Mesenteric fat pad (tissue), 1 donor: ENCODE measurements around the gene SLC25A29. TPM values are rescaled to one million over a fixed set of nuclear protein-coding genes. Genes with fewer than 3 reads are reported as not detected.

Experiments used
- DNase-seq: peaks from one replicate; pipeline ENCODE4 v3.0.0-alpha.2; 2020; ENCODE audit warnings: low spot score
- total RNA-seq: library from RNA; stranded (reverse); fragmentation: NEBNext Ultra II Directional; extraction: Animal tissue kit (Norgen Biotek cat#: 25700); gene quantifications from one replicate; pipeline ENCODE4 v1.2.1, GENCODE V29; 2021
- donor health status: DM: yes; HTN: yes; CAD: no.

Gene SLC25A29
- total RNA-seq, 1 donor from 2014 or later = 20.0 TPM

DNA sequence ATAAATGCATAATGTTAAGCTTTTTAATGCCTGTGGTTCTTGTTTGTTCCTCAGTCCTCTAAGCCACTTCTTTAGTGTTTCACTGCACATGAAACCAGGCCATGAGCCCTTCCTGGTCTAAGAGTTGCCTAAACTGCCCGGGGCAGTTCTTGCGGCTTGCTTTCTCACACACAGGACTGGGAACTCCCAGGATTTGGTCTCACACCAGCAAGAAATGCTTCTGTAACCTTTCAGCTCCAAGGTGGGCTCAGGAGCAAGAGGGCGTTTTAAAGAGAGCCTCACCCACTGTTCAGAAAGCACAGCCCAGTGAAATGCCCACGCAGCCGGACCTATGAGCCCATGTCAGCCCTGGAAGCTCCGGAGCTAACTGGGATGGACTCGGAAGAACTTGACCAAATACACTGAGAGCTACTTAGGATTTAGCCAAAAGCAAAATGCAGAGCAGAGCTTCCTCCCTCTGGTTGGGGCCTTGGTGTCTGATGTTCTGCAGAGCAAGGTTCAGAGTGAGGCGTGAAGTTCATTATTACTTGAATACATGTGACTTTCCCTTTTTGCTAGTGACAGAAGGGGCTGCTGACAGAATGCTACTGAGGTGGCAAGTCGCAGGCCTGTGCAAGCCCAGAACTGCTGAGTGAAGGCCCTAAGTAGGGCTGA, 23.4 kb downstream of the SLC25A29 start:
- peak; percentile 53 for DNase-seq

DNA sequence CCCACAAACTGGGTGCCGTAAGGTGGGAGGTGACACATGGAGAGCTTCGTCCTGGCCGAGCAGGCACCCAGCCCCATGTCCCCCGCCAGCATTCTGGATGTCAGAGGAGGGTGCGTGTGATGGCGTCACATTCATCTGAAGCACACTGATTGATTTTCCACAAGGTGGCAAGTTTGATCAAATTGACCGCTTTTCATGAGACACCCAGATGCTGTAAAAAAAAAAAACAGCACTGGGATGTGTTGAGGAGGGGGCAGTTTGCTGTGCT, 24.2 kb downstream of the SLC25A29 start:
- peak; percentile 71 for DNase-seq

DNA sequence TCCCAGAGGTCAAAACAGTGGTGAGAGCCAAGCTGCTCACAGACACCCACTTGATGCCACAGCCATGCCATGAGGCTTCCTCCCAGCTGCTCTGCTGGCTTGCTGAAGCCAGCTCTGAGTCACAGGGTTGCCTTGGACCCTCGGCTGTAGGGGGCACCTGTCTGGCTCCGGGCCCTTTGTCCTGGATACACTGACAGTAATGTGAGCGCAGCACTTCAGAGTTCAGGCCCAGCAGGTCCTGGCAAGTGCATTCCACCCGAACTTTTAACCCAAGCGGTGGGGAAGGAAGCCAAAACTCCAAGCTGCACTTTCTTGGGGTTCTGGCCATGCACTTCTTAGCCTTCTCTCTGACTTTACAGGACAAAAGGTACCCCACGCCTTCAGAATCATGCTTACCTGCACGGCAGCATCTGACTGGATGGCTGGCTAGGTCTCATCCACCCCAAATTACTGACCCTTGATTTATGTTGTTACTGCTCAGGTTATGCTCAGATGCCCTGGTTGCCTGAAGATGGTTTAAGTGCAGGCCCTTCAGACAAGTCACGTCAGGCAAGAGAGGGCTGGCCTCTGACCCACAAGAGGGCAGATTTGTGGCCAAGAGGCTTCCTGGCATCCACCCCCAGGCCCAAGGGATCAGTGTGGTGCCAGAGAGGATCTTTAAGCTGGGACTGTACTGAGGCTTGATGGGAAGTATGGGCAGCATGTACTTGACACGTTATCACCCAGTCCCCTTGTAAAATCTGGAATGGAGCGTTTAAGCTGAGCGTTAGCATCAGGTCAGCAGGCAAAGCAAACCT, 24.8 kb downstream of the SLC25A29 start:
- DNase-seq = peak; percentile 74

DNA sequence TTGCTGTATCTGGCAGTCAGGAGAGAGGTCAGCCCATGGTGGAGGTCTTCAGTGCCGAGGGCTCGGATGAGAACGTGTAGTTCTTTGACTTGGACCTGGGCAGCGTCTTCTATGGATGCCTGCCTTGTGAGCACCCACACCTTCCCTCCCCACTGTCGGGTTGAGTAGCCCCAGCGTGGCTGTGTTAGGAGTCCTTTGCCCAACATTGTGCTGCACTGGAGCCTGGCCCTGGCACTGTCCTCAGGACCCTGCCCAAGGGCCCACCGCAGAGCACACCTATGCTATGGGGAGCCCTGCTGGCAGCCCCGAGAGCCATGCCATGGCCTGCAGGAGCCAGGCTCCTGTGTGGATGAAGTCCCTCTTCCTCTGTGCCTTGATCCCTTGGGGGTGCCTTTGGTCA, 26.7 kb downstream of the SLC25A29 start:
- no peak for DNase-seq

DNA sequence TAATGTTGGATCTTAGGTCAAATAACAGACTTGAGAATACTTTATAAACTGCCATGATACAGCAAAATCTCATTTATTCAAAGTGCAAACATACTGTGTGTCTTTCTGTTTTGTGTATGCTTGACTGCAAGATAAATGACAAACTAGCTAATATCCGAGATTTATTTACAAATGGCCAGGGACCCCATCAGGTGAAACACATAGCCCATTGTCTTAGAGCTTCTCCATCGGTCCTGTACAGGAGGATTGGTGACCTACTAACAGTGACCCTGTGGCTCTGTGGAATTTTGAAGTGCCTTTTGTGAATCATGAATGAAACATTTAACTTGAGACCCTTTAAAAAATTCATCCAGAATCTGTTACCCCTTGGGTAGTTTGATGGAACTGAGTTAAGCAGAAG, 27.1 kb downstream of the SLC25A29 start:
- no peak for DNase-seq

DNA sequence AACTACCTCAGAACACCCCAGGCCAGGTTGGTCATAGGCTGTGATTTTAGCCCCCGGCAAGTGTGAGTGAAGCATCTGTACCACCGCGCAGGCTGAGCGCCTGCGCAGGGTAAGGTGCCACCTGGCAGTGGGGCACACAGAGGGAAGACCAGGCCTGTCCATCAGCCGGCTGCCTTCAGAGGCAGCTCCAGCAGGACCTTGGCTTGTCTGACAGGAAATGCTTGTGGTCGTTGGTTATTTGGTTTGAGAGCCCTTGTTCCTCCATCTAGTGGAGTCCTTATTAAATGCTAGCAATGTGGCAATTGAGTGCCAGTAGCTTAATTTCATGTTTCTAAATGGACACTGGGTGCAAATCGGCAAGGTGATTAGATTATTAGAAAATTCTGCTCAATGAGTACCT, 27.5 kb downstream of the SLC25A29 start:
- DNase-seq = no peak

DNA sequence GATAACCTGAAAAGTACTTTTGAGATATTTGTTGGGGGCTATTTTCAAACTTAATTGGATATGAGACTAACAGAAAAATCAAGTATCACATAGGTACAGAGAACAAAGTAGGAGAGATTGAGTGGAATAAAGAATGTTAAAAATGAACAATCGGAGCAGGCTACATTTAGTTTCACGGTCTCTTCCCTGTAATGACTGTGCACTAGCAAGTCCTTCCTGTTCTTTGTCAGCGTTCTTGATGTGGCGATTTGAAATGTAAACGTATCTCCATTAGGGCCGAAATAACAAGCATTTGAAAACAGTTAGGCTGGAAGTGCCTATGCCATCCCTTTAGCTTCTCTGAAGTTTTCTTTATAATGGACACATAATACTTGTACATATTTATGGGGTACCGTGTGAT, 31.0 kb downstream of the SLC25A29 start:
- DNase-seq = no peak

DNA sequence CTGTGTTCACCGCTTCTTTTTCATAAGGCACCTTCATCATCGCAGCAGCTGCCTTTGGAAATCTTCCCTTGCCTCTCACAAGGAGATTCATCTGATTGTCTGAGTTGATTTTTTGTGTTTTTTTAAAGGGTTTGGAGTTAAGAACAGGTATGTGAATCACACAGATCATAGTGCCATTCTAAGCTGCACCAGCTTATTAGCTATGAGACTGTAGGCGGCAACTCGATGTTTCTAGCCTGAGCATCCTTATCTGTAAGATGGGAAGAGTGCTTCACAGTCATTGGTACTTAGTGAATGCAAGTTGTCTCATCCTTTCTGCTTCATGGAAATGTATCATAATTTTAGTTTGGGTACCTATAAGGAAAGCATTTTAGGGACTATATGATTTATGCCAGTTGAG, 32.0 kb downstream of the SLC25A29 start:
- no peak for DNase-seq

DNA sequence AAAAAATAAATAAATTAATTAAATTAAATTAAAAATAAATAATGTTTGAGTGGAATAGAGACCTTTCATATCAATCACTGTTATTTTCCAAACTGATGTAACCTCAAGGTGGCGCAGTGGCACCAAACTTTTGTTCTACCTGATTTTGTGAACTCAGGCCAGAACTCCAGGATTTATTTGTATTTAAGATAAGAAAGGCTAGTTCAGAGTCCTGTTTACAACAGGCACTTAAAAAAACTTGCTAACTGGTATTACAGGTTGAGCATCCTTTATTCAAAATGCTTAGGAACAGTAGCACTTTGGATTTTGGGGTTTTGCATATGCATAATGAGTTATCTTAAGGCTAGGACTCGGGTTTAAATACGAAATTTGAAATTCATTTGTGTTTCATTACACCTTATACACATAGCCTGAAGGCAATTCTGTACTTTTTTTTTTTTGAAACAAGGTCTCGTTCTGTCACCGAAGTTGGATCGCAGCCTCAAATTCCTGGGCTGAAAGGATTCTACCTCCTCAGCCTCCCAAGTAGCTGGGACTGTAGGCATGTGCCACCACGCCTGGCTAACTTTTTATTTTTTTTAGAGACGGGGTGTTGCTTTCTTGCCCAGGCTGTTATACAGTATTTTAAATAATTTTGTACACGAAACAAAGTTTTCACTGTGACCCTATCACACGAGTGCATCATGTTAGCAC, 34.9 kb downstream of the SLC25A29 start:
- DNase-seq = no peak

DNA sequence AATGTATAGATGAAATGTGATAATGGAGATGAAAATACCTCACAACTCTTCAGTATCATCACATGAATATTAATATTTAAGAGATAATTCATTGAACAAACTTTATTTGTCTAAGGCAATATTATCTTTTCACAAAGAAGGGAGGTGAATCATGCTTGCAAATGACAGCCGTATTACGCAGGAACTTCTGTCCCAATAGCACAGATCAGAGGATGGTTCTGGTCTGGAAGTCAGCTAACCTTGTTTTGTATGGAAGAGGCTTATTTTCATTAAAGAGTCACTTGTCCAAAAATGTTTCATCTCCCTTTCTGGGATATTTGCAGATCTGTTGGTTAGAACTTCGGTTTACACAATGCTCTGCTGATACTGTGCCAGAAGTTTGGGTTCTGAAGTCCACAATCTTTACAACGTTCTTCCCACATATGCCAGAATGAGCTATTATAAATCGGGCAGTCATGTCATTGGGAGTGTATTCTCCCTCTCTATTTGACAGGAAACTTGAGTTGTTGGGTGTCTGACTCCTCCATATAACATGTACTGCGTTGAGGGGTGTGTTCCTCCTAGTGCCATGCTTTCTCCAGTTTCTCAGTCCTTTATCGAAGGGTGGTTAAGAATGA, 37.5 kb downstream of the SLC25A29 start:
- no peak for DNase-seq

DNA sequence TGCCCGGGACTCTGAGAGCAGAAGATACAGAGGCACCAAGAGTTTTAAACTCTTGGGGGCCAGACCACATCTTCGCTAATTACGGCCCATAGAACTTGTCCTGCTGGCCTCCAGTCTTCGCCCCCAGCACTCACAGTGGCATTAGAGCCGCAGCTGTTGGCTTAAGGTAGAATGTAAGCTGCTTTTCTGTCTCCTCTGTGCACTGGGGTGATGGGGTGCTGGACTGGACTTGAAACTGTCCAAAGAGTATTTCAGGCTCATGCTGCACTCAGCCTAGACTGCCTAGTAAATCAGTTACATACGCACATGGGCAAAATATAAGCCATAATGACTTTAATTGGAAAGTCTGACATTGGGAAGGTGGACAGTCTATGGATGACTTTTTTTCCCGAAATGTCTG, 38.3 kb downstream of the SLC25A29 start:
- DNase-seq = no peak

DNA sequence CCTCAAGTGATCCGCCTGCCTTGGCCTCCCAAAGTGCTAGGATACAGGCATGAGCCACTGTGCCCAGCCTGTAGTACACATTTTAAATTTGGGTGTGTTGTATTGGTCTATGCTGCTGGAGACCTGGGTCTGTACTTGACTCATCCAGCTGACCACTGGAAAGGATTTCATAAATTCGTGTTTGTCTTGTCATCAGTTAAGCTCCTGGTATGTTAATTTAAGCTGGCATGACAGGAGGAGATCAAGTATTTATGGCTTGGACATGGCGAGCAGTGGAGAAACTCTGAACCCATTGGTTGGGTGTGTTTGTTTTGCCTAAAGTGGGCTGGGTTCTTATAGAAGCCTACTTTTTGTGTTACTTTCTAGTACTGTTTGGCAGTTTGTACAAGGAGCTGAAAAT, 43.1 kb downstream of the SLC25A29 start:
- DNase-seq = no peak

DNA sequence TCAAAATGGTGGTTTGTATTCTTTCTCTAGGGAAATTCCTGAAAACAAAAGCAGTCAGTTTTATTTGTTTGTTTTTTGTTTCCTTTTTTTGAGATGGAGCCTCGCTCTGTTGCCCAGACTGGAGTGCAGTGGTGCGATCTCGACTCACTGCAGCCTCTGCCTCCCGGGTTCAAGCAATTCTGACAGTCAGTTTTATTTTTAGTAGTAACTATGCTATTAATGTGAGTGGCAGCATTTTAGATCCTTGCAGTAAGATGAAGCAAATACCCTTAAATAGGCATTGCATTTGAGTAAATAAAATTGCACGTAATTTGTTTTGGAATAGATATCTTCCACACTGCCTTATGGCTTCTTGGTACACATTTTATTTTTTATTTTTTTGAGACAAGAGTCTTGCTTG, 43.7 kb downstream of the SLC25A29 start:
- no peak for DNase-seq

DNA sequence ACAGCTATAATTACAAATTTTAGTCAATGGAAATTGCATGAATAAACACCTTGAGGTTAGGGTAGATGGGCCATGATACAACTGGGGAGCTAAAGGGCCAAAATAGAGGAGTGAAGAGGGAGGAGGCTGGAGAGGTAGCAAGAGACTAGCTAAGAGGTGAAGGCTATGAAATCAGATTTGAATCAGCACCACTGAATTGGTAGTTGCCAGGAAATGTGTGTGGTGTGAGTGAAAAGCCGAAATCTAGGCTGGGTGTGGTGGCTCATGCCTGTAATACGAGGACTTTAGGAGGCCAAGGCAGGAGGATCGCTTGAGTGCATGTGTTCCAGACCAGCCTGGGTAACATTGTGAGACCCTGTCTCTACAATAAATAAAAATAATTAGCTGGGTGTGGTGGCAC, 44.6 kb downstream of the SLC25A29 start:
- DNase-seq = no peak

DNA sequence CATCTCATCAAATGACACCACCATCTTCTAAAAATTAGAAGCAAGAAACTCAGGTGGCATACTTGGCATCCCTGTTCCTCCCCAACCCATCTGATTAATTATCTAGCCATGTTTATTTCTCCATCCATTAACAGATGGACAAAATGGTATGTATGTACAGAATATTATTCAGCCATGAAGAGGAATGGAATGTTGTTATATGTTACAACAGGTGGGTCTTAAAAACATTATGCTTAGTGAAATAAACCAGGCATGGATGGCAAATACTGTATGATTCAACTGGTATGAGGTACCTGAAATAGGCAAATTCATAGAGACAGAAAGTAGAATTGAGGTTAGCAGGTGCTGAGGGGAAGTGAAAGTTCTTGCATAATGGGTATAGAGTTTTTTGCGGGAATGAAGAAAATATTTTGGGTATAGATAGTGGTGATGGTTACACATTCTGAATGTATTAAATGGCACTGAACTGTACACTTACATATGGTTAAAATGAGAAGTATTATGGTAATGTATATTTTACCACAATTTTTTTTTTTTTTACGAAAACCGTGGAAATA, 49.8 kb downstream of the SLC25A29 start:
- DNase-seq = no peak

DNA sequence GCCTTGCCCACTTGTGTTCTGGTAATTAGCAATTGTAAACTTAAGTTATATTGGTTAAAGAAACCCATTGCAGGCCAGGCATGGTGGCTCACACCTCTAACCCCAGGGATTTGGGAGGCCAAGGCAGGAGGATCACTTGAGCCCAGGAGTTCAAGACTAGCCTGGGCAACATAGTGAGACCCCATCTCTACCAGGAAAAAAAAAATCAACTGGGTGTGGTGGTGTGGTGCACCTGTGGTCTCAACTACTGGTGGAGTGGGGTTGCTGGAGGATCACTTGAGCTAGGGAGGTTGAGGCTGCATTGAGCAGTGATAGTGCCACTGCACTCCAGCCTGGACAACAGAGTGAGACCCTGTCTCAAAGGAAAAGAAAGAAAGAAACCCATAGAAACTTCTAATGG, 53.6 kb downstream of the SLC25A29 start:
- DNase-seq = no peak

DNA sequence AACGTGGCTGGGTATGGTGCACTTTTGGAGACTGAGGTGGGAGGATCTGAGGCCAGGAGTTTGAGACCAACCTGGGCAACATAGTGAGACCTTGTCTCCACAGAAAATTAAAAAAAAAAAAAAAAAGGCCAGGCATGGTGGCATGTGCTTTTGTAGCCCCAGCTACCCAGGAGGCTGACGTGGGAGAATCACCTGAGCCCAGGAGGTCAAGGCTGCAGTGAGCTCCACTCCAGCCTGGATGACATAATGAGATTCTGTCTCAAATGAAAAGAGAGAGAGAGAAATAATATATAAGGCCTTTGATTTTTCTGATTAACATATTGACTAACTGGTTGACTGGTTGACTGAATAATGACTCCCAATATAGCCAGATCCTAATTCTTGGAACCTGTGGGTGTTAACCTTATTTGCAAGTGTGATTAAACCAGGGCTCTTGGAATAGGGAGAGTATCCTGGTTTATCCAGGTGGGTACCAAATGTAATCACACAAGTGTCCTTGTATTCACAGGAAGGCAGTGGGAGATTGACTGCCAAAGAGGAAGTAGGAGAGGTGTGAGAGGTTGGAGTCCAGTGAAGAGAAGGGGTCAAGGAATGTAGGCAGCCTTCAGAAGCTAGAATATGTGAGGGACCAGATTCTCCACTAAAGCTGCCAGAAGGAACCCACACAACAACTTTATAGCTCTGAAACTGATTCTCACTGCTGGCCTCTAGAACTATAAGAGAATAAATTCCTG, 55.3 kb downstream of the SLC25A29 start:
- DNase-seq = no peak

DNA sequence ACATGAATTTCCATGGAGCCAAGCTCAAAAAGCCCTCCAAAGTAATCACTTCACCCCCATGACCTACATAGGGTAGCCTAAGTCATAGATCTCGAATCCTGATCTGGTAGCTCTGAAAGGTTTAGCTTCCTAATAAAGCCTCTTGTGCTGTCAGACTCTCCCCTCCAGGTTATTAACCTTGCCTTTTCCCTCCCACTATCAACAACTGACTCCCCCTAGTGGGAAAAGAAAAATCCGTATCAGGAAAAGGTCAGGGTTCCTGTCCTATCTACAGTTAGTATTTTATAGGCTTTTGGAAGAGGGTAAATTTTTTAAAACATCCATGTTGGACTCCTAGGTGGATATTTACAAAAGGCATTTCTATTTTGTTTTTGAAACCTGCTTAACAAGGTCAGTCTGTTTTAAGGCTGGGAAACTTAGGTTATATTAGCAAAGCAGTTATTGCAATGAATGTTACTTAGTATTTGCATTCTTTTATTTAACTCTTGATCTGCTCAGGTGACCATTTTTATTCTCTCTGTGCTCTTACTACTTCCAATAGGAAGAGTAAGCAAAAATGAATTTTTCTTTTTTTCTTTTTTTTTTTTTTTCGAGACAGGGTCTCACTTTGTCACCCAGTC, 59.3 kb downstream of the SLC25A29 start:
- DNase-seq = no peak

DNA sequence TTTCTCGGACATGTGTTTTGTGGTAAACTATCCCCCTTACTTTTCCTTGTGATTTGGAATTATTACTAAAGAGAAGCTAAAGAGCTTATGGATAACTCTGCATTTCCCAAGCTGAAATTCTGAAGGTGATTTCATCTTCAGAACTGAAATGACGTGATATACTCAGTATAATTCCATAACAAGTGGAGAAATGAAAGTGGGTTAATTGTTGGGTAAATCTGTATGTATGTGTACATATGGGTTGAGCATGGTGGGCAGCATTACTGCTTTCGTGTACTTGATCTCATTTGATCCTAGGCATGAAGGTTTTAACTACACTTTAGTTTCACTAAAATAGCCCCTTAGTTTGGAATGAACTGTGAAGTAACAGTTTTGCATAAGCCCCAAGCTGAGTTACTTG, 63.2 kb downstream of the SLC25A29 start:
- DNase-seq = no peak

DNA sequence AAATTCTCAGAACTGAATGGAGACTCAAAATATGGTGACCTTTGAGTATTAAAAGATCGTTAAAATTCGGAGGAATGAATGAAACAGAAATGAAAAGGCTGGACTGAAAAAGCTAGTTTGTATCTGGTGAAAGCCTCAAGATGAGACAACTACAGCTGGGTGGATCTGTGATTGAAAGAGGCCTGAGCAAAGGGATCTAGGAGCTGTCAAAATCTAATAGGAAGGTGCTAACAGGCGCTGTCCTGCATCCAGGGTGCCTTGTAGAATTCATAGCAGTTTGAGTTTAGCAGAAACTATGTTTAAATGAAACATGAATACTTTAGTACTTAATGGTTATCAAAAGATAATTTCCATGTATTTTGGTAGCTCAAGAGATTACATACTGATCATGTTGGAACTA, 65.0 kb downstream of the SLC25A29 start:
- DNase-seq = no peak
